K562 (cell line): ENCODE measurements around the gene USP2. TPM values are rescaled to one million over a fixed set of nuclear protein-coding genes. Genes with fewer than 3 reads are reported as not detected.

Experiments used
- ATF1 ChIP-seq, 2 experiments: fragments of 450-650 bp in 1 of 2; IDR thresholded peaks; 2 replicates each; pipeline ENCODE4 v1.6.1; 2016; ENCODE audit warnings: missing compliant biosample characterization in 1 of 2, missing genetic modification characterization in 1 of 2
- CBFA2T3 ChIP-seq: fragments of 450-650 bp; IDR thresholded peaks from 2 replicates; pipeline ENCODE4 v1.6.1; 2017
- CREBBP ChIP-seq: IDR thresholded peaks from one replicate; pipeline ENCODE4 v1.6.1; 2012; ENCODE audit warnings: low read depth, mild to moderate bottlenecking, control low read depth, inconsistent platforms, low read length
- CREM ChIP-seq: IDR thresholded peaks from 2 replicates; pipeline ENCODE4 v1.6.1; 2014; ENCODE audit warnings: antibody characterized with exemption, low read depth
- CTCFL ChIP-seq: IDR thresholded peaks from 2 replicates; pipeline ENCODE4 v1.6.1; 2011; ENCODE audit warnings: borderline replicate concordance, low read depth, mild to moderate bottlenecking, moderate library complexity, low read length; ENCODE audit not compliant: insufficient read depth, poor library complexity, severe bottlenecking
- DPF2 ChIP-seq: fragments of 450-650 bp; IDR thresholded peaks from 2 replicates; pipeline ENCODE4 v1.6.1; 2016
- GTF3C2 ChIP-seq: IDR thresholded peaks from 3 replicates; pipeline ENCODE4 v1.6.1; 2011; ENCODE audit warnings: borderline replicate concordance, mild to moderate bottlenecking, moderate library complexity; ENCODE audit not compliant: insufficient read length; ENCODE audit errors: extremely low read depth
- KLF16 ChIP-seq: IDR thresholded peaks from 2 replicates; pipeline ENCODE4 v1.6.1; 2016; ENCODE audit warnings: antibody characterized with exemption
- NCOA4 ChIP-seq: fragments of 450-650 bp; IDR thresholded peaks from 2 replicates; pipeline ENCODE4 v1.6.1; 2018; ENCODE audit warnings: mild to moderate bottlenecking; ENCODE audit not compliant: partially characterized antibody
- SMARCA4 ChIP-seq: fragments of 450-650 bp; IDR thresholded peaks from 2 replicates; pipeline ENCODE4 v1.6.1; 2016
- TCFL5 ChIP-seq: fragments of 250-450 bp; sonication (Bioruptor Pico); conservative IDR thresholded peaks from 2 replicates; pipeline ENCODE4 v1.6.1; 2021; ENCODE audit warnings: mild to moderate bottlenecking, moderate library complexity, matching md5 sums
- THRB ChIP-seq: fragments of 450-650 bp; formaldehyde crosslinking; conservative IDR thresholded peaks from 2 replicates; pipeline ENCODE4 v1.4.0; 2022; ENCODE audit warnings: mild to moderate bottlenecking, missing genetic modification characterization
- TOE1 ChIP-seq, 2 experiments: fragments of 450-650 bp in 1 of 2; sonication (generic) in 1 of 2; formaldehyde crosslinking in 1 of 2; IDR thresholded peaks; 2 replicates each; pipeline versions ENCODE4 v1.7.1 to v1.8.0; 2016 to 2022; ENCODE audit warnings: borderline replicate concordance in 2 of 2, mild to moderate bottlenecking in 2 of 2, antibody characterized with exemption in 1 of 2, inconsistent platforms in 1 of 2, low read depth in 1 of 2, missing genetic modification reagents in 1 of 2, moderate library complexity in 1 of 2
- YBX1 ChIP-seq: fragments of 450-650 bp; IDR thresholded peaks from 2 replicates; pipeline ENCODE4 v1.7.1; 2016; ENCODE audit warnings: mild to moderate bottlenecking
- ZC3H8 ChIP-seq: fragments of 450-650 bp; IDR thresholded peaks from 2 replicates; pipeline ENCODE4 v1.6.1; 2017
- ZNF511 ChIP-seq: sonication (generic); formaldehyde crosslinking; IDR thresholded peaks from 2 replicates; pipeline ENCODE4 v1.8.0; 2022; ENCODE audit warnings: mild to moderate bottlenecking, missing genetic modification reagents
- ZNF699 ChIP-seq: fragments of 250-450 bp; sonication (Bioruptor Pico); IDR thresholded peaks from 2 replicates; pipeline ENCODE4 v1.8.0; 2021; ENCODE audit warnings: mild to moderate bottlenecking, moderate library complexity; ENCODE audit not compliant: insufficient replicate concordance
- polyA plus RNA-seq, 8 experiments: library from polyadenylated mRNA; depleted of rRNA in 4 of 8; stranded (reverse) in 5 of 8; unstranded in 3 of 8; fragments of >200 nt; fragmentation: Nextera tagmentation in 2 of 8; fragmentation: Illumina TruSeq in 1 of 8; extraction: Ambion mirVana in 2 of 8; extraction: Trizol in 1 of 8; gene quantifications; 2 replicates each; pipeline versions ENCODE4 v1.2.1 to v1.2.3, GENCODE V29; 2011 to 2014; ENCODE audit warnings: inconsistent platforms in 1 of 8, missing spikeins in 1 of 8
- total RNA-seq, 7 experiments: library from RNA; depleted of rRNA in 6 of 7; stranded (reverse); fragments of >200 nt in 6 of 7; fragmentation: Illumina TruSeq in 2 of 7; extraction: Trizol in 2 of 7; gene quantifications; 2 replicates each; pipeline versions ENCODE4 v1.2.1 to v1.2.3, GENCODE V29; 2011 to 2021; ENCODE audit warnings: low replicate concordance in 1 of 7
- TF ChIP-seq, protein P1 (sequence below): fragments of 450-650 bp; conservative IDR thresholded peaks from 2 replicates; pipeline ENCODE4 v1.6.1; 2016; ENCODE audit warnings: missing genetic modification characterization, low read depth, mild to moderate bottlenecking, control low read depth, missing compliant biosample characterization

The USP2 gene
- total and polyA plus RNA-seq, 9 of the 15 experiments (the other 6 are each of a cell fraction or from before 2014, with no cell fraction given): 2.8 to 16.9 (median 3.9) TPM

GRCh38 chr11:119368121-119369034, 13.1 kb downstream of the USP2 start (continued):
- TF ChIP-seq GTF3C2 (no peak), CREM (0 out of 2 replicates have a peak, but pooled peaks have one; percentile 20), KLF16 (no peak), TOE1 (IDR thresholded peaks at IDR 0.05; ENCODE audit: borderline replicate concordance) (peak; percentile 94), TOE1 (CRISPR knock-in tag; IDR thresholded peaks at IDR 0.05; ENCODE audit: borderline replicate concordance, low read depth) (no peak), YBX1 (no peak), TCFL5 (CRISPR knock-in tag) (no peak), CBFA2T3 (0 out of 2 replicates have a peak, but pooled peaks have one; percentile 18), NCOA4 (no peak), ZNF511 (CRISPR knock-in tag) (no peak), CREBBP (no peak), SMARCA4 (peak; percentile 45; the same call in 1 of the 2 replicates), ZNF699 (CRISPR knock-in tag) (no peak), ZC3H8 (no peak), CTCFL (no peak), DPF2 (peak; percentile 77), ATF1 (CRISPR knock-in tag; IDR thresholded peaks at IDR 0.05) (no peak), ATF1 (tag; IDR thresholded peaks at IDR 0.05) (peak; percentile 17; the same call in 1 of the 2 replicates), THRB (CRISPR knock-in tag) (no peak)
- TF ChIP-seq, protein P1, sequence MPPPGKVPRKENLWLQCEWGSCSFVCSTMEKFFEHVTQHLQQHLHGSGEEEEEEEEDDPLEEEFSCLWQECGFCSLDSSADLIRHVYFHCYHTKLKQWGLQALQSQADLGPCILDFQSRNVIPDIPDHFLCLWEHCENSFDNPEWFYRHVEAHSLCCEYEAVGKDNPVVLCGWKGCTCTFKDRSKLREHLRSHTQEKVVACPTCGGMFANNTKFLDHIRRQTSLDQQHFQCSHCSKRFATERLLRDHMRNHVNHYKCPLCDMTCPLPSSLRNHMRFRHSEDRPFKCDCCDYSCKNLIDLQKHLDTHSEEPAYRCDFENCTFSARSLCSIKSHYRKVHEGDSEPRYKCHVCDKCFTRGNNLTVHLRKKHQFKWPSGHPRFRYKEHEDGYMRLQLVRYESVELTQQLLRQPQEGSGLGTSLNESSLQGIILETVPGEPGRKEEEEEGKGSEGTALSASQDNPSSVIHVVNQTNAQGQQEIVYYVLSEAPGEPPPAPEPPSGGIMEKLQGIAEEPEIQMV (tag): no peak
